GM18868 (cell line): ENCODE measurements around the gene CD86.
A peak's percentile ranks its signal among the peaks of the same experiment; 100 is the strongest.
"Not testable (repeated sequence)": the region's sequence is repeated elsewhere in the genome, so short reads cannot be mapped to it uniquely, and the experiment has no call there.

ENCODE experiments used
- ATAC-seq: cut with Tn5 transposase; IDR thresholded peaks from one replicate; pipeline ENCODE4 v1.9.1; 2021; ENCODE audit warnings: mild to moderate bottlenecking, moderate library complexity; ENCODE audit not compliant: unreplicated experiment

CD86 gene

GRCh38 chr3:122055215-122055614, at the start of gene CD86:
Gene CD86 (plus strand): TSS chr3:122055362. CDS start chr3:122055490, 128 bp downstream.
- ATAC-seq: peak; percentile 93

- no peak for ATAC-seq
Measured at GRCh38 chr3:122006267-122006666, 48.9 kb upstream of the CD86 start.

GRCh38 chr3:122008166-122008565, 47.0 kb upstream of the CD86 start:
- no peak for ATAC-seq

GRCh38 chr3:122010506-122010905, 44.7 kb upstream of the CD86 start:
- ATAC-seq: no peak

- ATAC-seq: no peak
Measured at GRCh38 chr3:122011396-122011795, 43.8 kb upstream of the CD86 start.

GRCh38 chr3:122012821-122013220, 42.3 kb upstream of the CD86 start:
- ATAC-seq: peak; percentile 36

GRCh38 chr3:122013448-122013925, 41.7 kb upstream of the CD86 start:
- no peak for ATAC-seq

- peak; percentile 82 for ATAC-seq
Measured at GRCh38 chr3:122014741-122015140, 40.4 kb upstream of the CD86 start.

GRCh38 chr3:122019493-122019892, 35.7 kb upstream of the CD86 start:
- ATAC-seq: peak; percentile 38

- no peak for ATAC-seq
Measured at GRCh38 chr3:122021037-122021436, 34.1 kb upstream of the CD86 start.

- ATAC-seq: peak; percentile 44
Measured at GRCh38 chr3:122021811-122022401, 33.3 kb upstream of the CD86 start, which contains the start of gene ILDR1. Gene ILDR1 (minus strand): TSS chr3:122022247. CDS start chr3:122022077, 170 bp downstream.

- no peak for ATAC-seq
Measured at GRCh38 chr3:122023335-122023910, 31.7 kb upstream of the CD86 start.

GRCh38 chr3:122024800-122025199, 30.4 kb upstream of the CD86 start:
- no peak for ATAC-seq

- peak; percentile 86 for ATAC-seq
Measured at GRCh38 chr3:122025296-122025695, 29.9 kb upstream of the CD86 start.

- ATAC-seq: peak; percentile 60
Measured at GRCh38 chr3:122030381-122031122, 24.6 kb upstream of the CD86 start.

- ATAC-seq: peak; percentile 29
Measured at GRCh38 chr3:122031123-122031468, 24.1 kb upstream of the CD86 start.

GRCh38 chr3:122032531-122032930, 22.6 kb upstream of the CD86 start:
- no peak for ATAC-seq

GRCh38 chr3:122033023-122033422, 22.1 kb upstream of the CD86 start:
- ATAC-seq: no peak

GRCh38 chr3:122047296-122047695, 7.9 kb upstream of the CD86 start:
- ATAC-seq: not testable (repeated sequence)

- not testable (repeated sequence) for ATAC-seq
Measured at GRCh38 chr3:122047773-122048172, 7.4 kb upstream of the CD86 start.

- peak; percentile 50 for ATAC-seq
Measured at GRCh38 chr3:122052968-122053367, 2.2 kb upstream of the CD86 start.

- ATAC-seq: no peak
Measured at GRCh38 chr3:122057671-122058070, 2.5 kb downstream of the CD86 start.
